ENCODE results near the gene RBMS3.

Gene RBMS3

DNA sequence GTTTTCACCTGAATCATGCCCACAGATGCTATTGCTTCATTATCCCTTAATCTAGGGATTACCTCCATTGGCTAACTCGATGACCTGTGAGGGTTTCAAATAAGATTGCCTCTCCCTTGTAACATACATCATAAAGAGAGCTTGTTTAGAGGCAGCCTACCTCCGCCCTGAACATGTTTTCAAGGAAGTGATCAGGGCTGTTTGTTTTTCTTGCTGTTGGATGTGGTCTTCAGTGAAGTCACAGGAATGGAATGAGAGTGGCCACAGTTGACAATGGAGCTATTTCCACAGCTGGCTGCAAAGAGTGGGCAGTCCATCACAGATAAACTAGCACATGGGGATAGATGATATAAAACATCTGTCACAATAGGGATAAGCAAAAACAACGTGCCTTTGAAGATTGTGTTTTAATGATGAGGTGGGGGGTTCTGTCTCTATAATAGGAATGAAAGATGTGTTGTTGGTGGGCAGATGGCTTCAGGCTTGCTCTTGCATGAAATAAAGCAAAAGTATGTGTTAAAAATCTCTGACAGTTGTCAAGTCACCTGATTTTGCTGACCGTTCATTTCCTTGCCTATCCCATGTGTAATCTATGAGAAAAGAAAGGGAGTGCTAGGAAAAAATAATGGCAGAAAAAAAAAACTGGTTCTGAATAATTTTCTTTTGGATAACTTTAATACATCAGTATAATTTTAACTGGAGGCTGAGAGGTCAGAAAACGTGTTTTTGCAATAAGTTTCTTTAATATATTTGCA lies 642.3 kb downstream of the RBMS3 start:
- DNase-seq = no peak

DNA sequence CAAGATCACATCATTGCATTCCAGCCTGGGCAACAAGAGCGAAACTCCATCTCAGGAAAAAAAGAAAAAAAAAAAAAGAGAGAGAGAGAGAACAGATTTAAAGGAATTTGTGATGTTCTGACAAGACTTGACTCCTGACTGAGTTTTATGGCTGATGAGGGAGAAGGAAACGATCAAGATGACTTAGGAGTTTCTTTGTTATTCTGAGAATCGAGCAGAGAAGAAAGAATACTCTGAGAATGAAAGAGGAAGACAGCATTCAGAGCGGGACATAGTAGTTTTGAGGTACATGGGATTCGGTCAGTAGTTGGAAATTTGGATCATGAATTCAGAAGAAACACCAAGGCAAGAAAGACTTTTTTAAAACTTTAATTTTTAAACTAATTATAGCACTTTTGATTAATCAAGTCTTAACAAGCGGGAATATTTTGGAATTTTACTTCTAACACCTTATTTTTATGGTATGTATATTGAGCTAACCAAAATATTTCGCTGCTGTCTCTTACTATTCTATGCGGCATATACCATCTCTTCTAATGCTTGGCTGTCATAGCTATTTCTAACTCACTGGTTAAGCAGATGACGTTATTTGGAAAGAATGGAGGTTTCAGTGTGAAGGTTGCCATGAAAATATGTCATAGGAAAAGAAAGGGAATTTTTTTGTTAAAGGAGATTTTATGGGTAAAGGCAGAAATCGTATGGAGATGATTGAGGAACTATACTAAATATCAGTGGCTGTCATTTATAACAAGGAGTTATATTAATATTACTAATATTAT lies 644.1 kb downstream of the RBMS3 start:
- DNase-seq = no peak

DNA sequence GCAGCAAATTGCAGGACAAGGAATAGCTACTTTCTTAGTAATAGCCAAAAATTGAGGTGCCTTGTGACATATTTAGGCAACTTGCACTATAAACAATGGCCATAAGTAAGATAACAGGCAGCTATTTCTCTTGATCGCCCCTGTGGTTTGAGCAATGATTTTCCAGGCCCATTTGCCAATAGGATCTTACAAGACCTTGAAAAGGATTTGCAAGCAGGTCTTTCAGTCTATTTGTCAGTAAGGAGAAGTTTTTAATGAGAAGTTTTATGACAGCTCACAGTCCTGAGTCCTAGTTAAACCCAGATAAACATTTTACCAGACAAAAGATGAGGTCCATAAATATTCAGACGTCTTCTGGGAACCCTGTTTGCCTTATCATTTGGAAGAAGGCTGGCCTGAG lies 645.5 kb downstream of the RBMS3 start:
- no peak for DNase-seq

DNA sequence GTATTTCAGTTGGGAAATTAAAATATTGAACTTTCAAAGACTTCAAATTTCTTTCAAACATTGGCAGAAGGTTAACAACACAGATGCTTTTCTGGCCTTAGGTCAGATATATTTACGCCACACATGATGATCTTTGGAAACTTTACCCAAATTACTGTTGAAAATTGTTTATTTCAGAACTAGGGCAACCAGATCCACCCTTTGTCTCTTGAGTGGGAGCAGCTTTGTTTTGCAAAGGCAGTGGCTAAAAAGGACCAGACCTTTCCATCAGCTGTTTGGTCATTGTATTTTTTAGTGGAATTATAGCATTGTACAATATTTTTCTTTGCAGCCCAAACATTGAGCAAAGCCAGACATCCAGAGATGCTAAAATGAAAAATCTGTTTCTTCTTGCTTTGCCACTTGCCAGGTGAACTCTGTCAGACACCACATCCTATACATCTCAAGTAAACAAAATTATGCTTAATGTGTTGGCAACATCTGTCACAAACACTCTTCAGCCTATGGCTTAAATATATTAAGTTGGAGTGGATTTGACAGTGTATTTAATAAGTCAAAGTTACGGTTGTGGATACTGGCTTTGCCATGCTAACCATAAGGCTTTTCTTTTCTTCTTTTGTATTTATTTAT lies 651.9 kb downstream of the RBMS3 start:
- DNase-seq = no peak

DNA sequence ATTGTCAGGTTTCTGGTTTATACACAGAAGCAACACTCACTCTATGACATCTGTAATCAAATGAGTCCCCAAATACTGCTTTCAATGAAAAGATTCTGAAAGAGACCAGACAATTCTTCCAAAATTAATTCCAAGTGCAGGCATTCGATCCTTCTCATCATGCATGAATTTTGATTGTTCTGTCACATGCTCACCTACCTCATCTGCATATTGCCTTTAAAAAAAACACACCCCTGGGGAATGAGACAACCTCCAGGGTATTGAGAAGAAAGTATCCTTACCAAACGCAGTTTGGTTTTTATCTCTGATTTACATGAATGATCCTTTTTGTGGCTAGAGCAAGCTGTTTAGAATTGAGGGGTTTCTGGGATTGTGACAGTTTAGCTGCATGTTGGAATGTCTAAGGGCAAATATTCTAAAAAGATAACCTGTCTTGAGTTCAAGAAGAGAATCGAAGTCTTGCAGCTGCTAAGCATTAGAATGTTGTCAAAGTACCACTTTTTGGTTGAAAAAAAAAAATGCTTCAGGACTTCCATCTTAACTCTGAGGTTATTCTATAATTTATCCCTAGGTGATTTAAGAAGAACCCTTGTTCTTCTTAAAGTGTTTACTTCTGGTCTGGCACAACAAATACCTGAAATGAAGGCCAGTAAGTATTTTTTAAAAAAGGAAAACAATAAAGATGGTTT lies 653.1 kb downstream of the RBMS3 start:
- DNase-seq = no peak

DNA sequence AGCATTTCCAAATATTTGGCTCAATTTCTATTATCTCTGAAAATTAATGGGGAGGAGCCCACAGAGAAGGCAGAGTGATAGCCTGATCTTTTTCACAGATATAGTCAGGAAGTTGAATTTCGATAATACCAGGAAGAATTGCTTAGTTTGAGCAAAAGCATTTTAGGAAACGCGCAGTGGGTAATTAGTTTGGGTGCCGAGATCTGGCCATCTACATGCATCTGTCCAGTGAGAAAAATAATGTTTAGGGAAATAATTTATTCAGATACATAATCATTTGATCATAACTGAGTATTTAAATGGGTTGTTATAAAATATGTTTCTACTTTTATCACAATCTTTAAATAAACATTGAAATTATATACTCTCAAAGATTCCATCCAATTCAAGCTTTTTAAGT lies 653.9 kb downstream of the RBMS3 start:
- no peak for DNase-seq

DNA sequence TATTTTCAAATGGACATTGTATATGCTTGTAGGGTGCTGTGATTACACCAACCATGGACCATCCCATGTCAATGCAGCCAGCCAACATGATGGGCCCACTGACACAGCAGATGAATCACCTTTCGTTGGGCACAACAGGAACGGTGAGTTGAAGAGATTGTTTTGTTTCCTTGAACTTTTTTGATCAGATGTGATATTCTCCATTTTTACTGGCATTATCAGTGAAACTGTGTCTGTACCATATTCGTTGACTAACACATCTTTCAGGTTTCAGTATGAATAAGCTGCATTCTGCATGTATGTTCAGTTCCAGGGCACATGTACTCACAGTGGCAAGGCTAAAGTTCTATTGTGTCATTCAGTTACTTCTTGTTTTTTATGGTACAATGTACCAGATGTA lies 655.2 kb downstream of the RBMS3 start:
- DNase-seq = no peak

DNA sequence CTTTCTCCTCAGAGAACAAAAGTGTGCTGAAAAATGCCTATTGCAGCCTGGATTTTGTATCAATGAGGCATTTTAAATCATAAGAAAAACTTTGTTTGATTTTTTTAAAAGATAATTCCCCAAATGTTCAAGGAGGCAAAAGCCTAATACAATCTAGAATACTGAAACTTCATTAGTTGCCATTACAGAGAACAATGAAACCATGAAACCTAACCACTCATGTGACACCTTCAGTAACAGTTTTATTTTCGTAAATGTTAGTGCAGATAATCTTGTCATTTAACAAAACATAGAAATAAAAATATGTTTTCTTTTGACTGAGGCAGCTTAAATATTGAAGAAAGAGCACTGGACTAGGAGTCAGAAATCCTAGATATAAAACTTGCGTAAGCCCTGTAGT lies 655.9 kb downstream of the RBMS3 start:
- DNase-seq = no peak

DNA sequence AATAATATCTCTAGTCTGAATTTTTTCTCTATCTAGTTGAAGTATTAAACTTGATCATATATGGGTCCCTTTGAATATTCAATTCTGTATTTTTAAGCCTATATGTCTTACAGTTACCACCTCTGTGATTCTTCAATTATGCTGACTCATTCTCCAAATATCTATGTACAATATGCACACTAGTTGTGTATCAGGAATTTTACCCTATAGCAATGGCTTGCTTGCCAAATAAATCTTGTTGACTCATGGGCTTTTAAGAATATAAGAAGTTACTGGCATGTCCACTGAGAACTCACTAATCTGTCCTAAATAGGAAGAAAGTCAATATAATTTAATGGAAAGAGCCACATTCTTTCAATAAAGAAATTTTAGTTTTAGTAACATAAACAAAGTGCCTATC lies 656.3 kb downstream of the RBMS3 start:
- DNase-seq = no peak

DNA sequence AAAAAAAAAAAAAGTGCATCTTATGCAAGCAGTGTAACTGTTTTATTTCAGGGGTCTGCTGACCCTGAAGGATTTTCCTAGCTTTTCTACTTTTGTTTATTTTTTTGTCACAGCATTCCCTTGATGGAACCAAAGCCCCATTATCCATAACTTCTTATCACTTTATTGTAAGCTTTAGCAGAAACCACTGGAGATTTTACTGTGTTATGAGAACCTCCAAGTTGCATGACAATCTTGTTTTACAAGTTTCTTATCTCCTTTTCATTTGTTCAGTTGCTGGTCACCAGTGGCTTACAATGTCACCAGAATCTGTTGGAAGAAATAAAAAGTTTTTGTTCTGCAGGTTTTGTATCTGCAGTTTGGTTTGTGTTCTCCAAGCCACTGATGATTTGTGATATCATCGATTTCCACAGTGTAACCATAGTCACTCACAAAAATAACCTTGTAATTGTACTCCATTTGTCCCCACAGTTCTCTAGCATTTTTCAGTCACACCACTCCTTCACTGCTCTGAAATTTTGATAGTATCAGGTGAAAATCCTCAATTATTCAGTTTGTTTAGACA lies 660.0 kb downstream of the RBMS3 start:
- no peak for DNase-seq

DNA sequence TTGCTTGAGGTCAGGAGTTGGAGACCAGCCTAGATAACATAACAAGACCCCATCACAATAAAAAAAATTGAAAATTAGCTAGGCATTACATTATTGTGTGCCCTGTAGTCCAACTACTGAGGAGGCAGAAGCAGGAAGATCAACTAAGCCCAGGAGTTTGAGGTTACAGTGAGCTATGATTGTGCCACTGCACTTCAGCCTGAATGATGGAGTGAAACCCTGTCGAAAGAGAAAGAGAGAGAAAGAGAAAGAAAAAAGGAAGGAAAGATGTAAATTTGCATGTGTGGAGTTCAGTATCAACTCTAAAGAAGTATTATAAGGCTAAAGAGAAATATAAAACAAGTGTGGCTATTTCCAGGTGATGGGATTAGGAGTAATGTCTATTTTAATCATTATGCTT lies 661.4 kb downstream of the RBMS3 start:
- no peak for DNase-seq

DNA sequence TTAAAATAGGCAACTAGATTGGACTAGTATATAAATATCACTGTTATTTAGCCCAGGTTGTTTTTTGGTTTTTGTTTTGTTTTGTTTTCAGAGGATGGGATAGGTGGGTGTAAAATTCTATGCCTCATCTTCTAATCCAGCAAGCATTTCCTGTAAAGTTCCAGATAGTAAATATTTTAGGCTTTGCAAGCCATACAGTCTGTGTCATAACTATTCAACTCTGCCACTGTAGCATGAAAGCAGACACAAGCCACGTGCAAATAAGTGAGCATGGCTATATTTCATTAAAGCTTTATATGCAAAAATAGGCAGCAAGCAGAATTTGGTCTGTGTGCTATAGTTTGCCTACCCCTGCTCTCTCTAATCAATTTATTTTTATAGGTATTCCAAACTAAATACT lies 668.3 kb downstream of the RBMS3 start:
- no peak for DNase-seq

DNA sequence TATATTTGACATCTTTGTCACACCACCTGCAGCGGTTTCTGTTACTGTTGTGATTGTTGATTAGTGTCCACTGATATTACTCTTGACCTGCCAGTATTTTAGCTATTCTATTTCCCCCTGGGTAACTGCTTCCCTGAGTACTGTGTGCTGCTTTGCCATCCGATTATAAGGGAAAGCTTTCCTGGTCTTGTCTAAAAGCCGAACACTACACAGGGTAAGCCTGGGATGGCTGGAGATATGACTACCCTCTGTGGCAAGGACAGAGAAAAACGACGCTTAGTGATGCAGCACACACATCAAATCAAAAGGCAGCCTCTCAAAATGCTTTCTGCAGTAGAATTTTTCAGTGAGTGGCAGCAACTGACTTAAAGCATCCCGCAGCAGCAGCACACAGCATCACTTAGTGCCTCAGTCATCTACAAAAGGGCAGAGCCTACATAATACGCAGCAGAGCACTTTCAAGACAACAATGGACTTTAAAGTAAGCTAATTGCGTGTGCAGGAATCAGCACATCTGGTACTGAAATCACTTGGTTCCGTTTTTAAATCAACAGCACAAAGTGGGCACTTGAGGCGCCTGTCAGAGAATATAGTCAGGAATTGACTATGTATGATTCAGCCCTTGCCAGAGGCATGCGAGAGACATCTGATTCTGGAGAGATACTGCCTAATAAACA lies 669.2 kb downstream of the RBMS3 start:
- no peak for DNase-seq

DNA sequence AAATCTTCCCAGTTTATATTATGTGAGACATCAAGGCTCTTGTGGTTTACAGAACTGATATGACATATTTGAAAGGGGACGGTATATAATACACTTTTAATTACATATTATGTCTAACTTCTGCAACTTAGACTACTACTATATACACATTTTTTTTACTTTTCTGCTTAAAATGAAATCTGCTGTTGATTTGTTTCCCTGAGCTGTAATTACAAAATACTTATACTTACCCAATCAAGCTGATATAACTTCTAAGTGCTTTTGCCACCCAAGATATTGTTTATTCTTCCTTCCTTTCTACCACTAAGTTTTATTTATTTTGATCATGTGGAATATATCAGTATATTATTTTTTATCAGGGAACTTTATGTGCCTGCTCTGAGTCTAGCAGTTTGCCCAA lies 671.6 kb downstream of the RBMS3 start:
- DNase-seq = no peak

DNA sequence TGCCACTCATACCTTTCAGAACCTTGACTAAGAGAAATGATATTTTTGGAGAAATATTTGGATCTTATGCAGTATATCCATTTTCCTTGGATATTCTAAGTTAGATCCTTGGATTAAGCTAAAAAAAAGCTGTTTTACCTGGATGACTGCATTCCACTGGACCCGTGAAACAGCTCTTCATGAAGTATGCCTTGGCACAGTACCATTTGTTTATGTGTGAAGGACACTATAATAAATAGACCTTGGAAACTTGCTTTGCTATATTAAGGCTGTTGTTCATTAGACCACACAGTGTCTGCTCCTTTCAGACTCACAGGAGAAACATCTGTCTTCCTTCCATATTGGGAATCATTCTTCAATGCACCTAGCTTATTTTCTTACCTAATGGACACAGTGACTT lies 674.5 kb downstream of the RBMS3 start:
- DNase-seq = no peak

DNA sequence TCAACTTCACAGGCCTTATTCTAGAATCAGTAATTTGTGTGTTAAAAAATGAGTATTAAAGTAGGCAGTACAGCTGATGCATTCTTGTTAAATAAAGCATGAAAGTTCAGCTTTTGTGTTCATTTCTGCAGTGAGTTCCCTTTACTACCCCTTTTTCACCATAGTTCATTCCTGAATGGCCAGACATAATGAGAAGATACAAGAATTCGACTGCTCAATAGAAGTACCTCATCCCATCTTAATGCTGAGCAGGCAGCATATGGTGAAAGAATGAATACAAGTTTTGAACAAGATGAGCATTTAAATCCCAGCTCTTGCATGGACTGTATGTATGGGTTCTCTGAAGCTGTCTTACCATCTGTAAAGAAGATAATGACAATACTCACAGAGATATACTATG lies 677.9 kb downstream of the RBMS3 start:
- DNase-seq = no peak

DNA sequence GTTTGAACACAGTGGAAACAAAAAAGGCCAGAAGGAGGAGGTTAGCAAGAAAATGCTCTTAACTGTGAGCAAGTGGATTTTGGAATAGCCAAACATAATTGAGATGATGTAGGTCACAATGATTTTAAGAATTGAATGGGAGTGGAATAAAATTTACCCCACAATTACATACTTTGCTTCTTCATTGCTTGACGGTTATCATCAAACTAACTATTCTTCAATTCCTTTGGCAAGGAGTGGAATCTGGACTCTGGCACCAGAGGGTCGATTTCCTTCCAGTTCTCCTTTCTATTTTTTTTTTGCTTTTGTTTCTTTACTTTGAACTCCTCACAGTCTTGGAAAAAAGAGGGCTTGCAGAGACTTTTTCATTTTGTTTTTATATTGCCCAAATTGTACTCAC lies 691.0 kb downstream of the RBMS3 start:
- no peak for DNase-seq

DNA sequence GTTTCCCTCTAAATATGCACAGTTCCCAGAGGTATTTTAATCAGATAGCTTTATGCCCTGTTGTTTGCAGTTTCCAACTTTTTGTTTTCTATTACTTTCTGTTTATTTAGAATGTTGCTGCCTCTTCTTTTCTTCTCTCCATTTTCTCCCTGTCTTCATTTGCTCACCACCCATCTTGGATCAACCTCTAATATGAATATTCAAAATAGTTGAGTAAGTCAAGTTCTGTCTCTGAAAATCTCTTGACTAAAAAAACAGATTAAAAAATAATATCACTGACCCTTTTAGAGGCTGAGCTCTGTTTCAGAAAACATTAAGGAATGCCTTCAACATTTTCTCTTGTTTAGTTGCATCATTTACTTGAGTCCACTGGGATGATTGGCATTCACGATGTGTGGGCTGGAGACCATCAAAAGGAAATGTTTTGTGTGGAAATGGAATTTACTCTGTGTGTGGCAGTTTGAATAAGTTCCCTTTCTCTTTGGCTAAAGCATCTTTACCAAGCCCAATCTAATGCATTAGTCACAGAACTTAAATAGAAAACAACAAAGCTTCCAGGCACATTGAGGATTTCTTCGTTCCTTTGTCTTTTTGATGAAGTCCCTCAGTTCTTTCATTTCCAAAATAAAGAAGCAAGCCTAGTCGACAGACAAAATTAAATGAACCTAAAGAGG lies 691.6 kb downstream of the RBMS3 start:
- DNase-seq = no peak

DNA sequence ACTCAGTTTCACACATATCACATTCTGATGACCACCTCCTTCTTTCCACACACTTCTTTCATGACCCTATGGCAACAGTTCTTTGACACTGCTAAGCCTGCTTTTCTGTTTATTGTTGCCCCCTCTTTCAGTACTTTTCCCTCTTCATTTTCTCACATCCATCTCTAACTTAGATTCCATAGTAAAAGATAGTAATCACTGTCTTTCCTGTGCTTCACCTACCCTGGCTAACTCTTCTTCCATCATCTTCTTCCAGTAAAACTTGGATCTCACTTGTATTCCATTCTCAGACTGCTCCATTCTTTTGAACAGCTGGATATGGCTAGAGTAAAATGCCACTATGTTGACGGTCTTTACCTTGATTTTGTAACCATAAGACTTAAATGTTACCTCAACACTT lies 692.9 kb downstream of the RBMS3 start:
- DNase-seq = no peak

DNA sequence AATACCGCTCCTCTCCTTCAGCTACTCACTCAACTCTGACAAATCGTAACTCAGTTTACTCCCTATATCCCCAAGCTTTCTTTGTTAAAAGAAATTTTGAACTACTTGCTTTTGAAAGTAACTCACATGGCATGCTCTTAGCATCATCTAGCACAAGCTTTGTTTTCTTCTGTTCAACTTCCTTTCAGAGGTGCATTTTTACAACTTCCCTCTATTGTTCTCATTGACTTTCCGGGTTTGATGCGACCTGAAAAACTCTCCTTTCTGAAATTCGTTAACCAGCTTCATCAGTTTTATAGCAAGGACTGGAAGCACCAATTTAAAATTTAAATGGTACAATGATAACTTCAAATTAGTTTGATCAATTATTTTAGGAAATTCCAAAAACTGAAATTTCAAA lies 696.0 kb downstream of the RBMS3 start:
- DNase-seq = no peak

DNA sequence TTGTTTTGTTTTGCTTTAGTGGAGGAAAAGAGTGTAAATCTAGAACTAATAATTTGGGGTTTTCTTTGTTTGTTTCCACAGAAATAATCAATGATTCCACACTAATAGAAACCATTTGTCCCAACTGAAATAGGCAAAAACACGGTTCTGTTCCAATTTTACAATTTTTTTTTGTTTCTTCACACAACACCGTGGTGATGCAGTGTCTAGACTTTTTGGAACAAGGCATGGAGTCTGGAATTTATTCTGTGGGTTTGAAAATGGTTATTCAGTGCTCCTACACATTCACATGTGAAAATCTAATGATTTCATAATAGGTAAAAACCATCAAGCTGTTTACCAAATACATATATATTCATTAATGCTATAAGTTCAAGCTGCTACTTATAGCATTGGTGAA lies 696.5 kb downstream of the RBMS3 start:
- no peak for DNase-seq

DNA sequence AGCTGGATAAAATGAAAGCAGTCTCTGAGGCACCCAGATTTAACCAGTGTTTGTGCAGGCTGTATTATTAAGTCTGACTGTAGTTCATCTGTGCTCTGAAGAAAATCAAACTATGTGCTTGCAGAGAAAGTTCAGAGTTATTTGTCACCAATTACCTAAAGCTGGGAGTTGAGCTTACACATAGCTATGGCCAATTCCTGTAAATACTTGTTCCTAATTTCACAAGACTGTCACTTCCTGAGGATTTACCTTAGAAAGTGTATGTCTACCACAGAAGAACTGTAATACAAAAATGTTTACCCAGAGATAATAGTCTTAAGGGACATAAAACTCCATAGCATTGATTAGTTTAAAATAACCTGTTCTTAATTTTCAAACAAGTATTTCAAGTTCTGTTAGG lies 697.2 kb downstream of the RBMS3 start:
- DNase-seq = no peak

All from NCI-H774 (cell line).